ENCODE measurements around the gene GPD1.

Gene GPD1

GRCh38 chr12:50099302-50100008 lies 4.4 kb upstream of the GPD1 start:
- no peak for TF ChIP-seq CTCF (IDR thresholded peaks at IDR 0.05; ENCODE audit: low read depth, low read length, missing control alignments)
- DNase-seq (ENCODE audit: low read depth), result no peak
- H3K4me3 ChIP-seq (ENCODE audit: low read depth, low read length), result no peak overlapping the region

GRCh38 chr12:50100561-50100960 lies 3.2 kb upstream of the GPD1 start:
- H3K4me3 ChIP-seq (ENCODE audit: low read depth, low read length), result no peak overlapping the region
- no peak for TF ChIP-seq CTCF (IDR thresholded peaks at IDR 0.05; ENCODE audit: low read depth, low read length, missing control alignments)
- DNase-seq (ENCODE audit: low read depth), result no peak

GRCh38 chr12:50101663-50102062 lies 2.1 kb upstream of the GPD1 start:
- peak; percentile 27 for TF ChIP-seq CTCF (IDR thresholded peaks at IDR 0.05; ENCODE audit: low read depth, low read length, missing control alignments)
- H3K4me3 ChIP-seq (ENCODE audit: low read depth, low read length), result no peak overlapping the region
- DNase-seq (ENCODE audit: low read depth), result no peak

- no peak overlapping the region for H3K4me3 ChIP-seq (ENCODE audit: low read depth, low read length)
- TF ChIP-seq CTCF (IDR thresholded peaks at IDR 0.05; ENCODE audit: low read depth, low read length, missing control alignments), result no peak
- DNase-seq (ENCODE audit: low read depth), result no peak
These were observed 1.7 kb upstream of the GPD1 start for GRCh38 chr12:50102131-50102531.

GRCh38 chr12:50102646-50103309 lies 1.0 kb upstream of the GPD1 start:
- DNase-seq (ENCODE audit: low read depth), result no peak
- TF ChIP-seq CTCF (IDR thresholded peaks at IDR 0.05; ENCODE audit: low read depth, low read length, missing control alignments), result no peak
- H3K4me3 ChIP-seq (ENCODE audit: low read depth, low read length), result no peak overlapping the region

GRCh38 chr12:50103351-50103750 lies 457 bp upstream of the GPD1 start:
- TF ChIP-seq CTCF (IDR thresholded peaks at IDR 0.05; ENCODE audit: low read depth, low read length, missing control alignments), result no peak
- H3K4me3 ChIP-seq (ENCODE audit: low read depth, low read length), result no peak overlapping the region
- no peak for DNase-seq (ENCODE audit: low read depth)

Measured in GM12864 (cell line).